Measurements from ENCODE around the gene DLK2. TPM values are rescaled to one million over a fixed set of nuclear protein-coding genes. Genes with fewer than 3 reads are reported as not detected.
A peak's percentile ranks its signal among the peaks of the same experiment; 100 is the strongest.

Gene DLK2
- total and polyA plus RNA-seq, 9 donors = 1.7 to 3.5 (median 2.3) TPM

GRCh38 chr6:43495409-43495941, 40.1 kb upstream of the DLK2 start:
- 53% methylated on average over 2 of the region's 4 CpGs for WGBS (ENCODE audit: insufficient coverage)
- DNase-seq = no peak
- no peaks in the 10 kb centered on the region for H3K9me3 ChIP-seq (replicated peaks; ENCODE audit: control insufficient read depth, low read depth, low read length)
- no peaks in the 10 kb centered on the region for H3K27me3 ChIP-seq (ENCODE audit: control insufficient read depth, insufficient read depth, low read length)
- no peak overlapping the region for H3K4me3 ChIP-seq (ENCODE audit: low read length)
- peaks cover 81% of the 10 kb centered on the region for H3K4me1 ChIP-seq (ENCODE audit: control insufficient read depth, insufficient read depth, low read length)
- peaks cover 25% of the 10 kb centered on the region for H3K36me3 ChIP-seq (ENCODE audit: control insufficient read depth, insufficient read depth, low read length)
- H3K27ac ChIP-seq (ENCODE audit: low read length) = no peak overlapping the region

- Histone ChIP-seq H3K36me3 (ENCODE audit: control insufficient read depth, insufficient read depth, low read length) (peaks cover 18% of the 10 kb centered on the region), H3K27ac (ENCODE audit: low read length) (no peak overlapping the region), H3K4me3 (ENCODE audit: low read length) (no peak overlapping the region), H3K27me3 (ENCODE audit: control insufficient read depth, insufficient read depth, low read length) (no peaks in the 10 kb centered on the region), H3K4me1 (ENCODE audit: control insufficient read depth, insufficient read depth, low read length) (peaks cover 74% of the 10 kb centered on the region), H3K9me3 (replicated peaks; ENCODE audit: control insufficient read depth, low read depth, low read length) (no peaks in the 10 kb centered on the region)
- 93% methylated on average over 3 of the region's 4 CpGs for WGBS (ENCODE audit: insufficient coverage)
- no peak for DNase-seq
Observed at GRCh38 chr6:43494766-43495165, 39.4 kb upstream of the DLK2 start.

GRCh38 chr6:43494321-43494720, 39.0 kb upstream of the DLK2 start:
- Histone ChIP-seq H3K4me1 (ENCODE audit: control insufficient read depth, insufficient read depth, low read length) (peaks cover 70% of the 10 kb centered on the region), H3K4me3 (ENCODE audit: low read length) (no peak overlapping the region), H3K27me3 (ENCODE audit: control insufficient read depth, insufficient read depth, low read length) (no peaks in the 10 kb centered on the region), H3K36me3 (ENCODE audit: control insufficient read depth, insufficient read depth, low read length) (peaks cover 13% of the 10 kb centered on the region), H3K9me3 (replicated peaks; ENCODE audit: control insufficient read depth, low read depth, low read length) (no peaks in the 10 kb centered on the region), H3K27ac (ENCODE audit: low read length) (no peak overlapping the region)
- WGBS (ENCODE audit: insufficient coverage) = 100% methylated on average over 2 of the region's 6 CpGs
- DNase-seq = no peak

- H3K4me3 ChIP-seq (ENCODE audit: low read length) = no peak overlapping the region
- H3K9me3 ChIP-seq (replicated peaks; ENCODE audit: control insufficient read depth, low read depth, low read length) = no peaks in the 10 kb centered on the region
- H3K27me3 ChIP-seq (ENCODE audit: control insufficient read depth, insufficient read depth, low read length) = no peaks in the 10 kb centered on the region
- no peak overlapping the region for H3K27ac ChIP-seq (ENCODE audit: low read length)
- peaks cover 65% of the 10 kb centered on the region for H3K4me1 ChIP-seq (ENCODE audit: control insufficient read depth, insufficient read depth, low read length)
- DNase-seq = no peak
- WGBS (ENCODE audit: insufficient coverage) = 95% methylated on average over 3 of the region's 7 CpGs
- H3K36me3 ChIP-seq (ENCODE audit: control insufficient read depth, insufficient read depth, low read length) = peaks cover 10% of the 10 kb centered on the region
Observed at GRCh38 chr6:43493833-43494232, 38.5 kb upstream of the DLK2 start.

- no peaks in the 10 kb centered on the region for H3K9me3 ChIP-seq (replicated peaks; ENCODE audit: control insufficient read depth, low read depth, low read length)
- peaks cover 62% of the 10 kb centered on the region for H3K4me1 ChIP-seq (ENCODE audit: control insufficient read depth, insufficient read depth, low read length)
- H3K27ac ChIP-seq (ENCODE audit: low read length) = peak overlapping the region; percentile 31
- WGBS (ENCODE audit: insufficient coverage) = 50% methylated on average over 2 of the region's 2 CpGs
- DNase-seq = no peak
- no peaks in the 10 kb centered on the region for H3K27me3 ChIP-seq (ENCODE audit: control insufficient read depth, insufficient read depth, low read length)
- no peak overlapping the region for H3K4me3 ChIP-seq (ENCODE audit: low read length)
- H3K36me3 ChIP-seq (ENCODE audit: control insufficient read depth, insufficient read depth, low read length) = peaks cover 9% of the 10 kb centered on the region
Observed at GRCh38 chr6:43493230-43493629, 37.9 kb upstream of the DLK2 start.

- WGBS (ENCODE audit: insufficient coverage) = 73% methylated on average over 2 of the region's 3 CpGs
- H3K9me3 ChIP-seq (replicated peaks; ENCODE audit: control insufficient read depth, low read depth, low read length) = no peaks in the 10 kb centered on the region
- no peaks in the 10 kb centered on the region for H3K27me3 ChIP-seq (ENCODE audit: control insufficient read depth, insufficient read depth, low read length)
- peak; percentile 44 for DNase-seq
- H3K27ac ChIP-seq (ENCODE audit: low read length) = peak overlapping the region; percentile 45
- peaks cover 7% of the 10 kb centered on the region for H3K36me3 ChIP-seq (ENCODE audit: control insufficient read depth, insufficient read depth, low read length)
- H3K4me1 ChIP-seq (ENCODE audit: control insufficient read depth, insufficient read depth, low read length) = peaks cover 59% of the 10 kb centered on the region
- no peak overlapping the region for H3K4me3 ChIP-seq (ENCODE audit: low read length)
Observed at GRCh38 chr6:43492673-43493072, 37.3 kb upstream of the DLK2 start.

- peak; percentile 83 for DNase-seq
- no peaks in the 10 kb centered on the region for H3K27me3 ChIP-seq (ENCODE audit: control insufficient read depth, insufficient read depth, low read length)
- H3K4me3 ChIP-seq (ENCODE audit: low read length) = no peak overlapping the region
- no peaks in the 10 kb centered on the region for H3K9me3 ChIP-seq (replicated peaks; ENCODE audit: control insufficient read depth, low read depth, low read length)
- H3K36me3 ChIP-seq (ENCODE audit: control insufficient read depth, insufficient read depth, low read length) = peaks cover 9% of the 10 kb centered on the region
- 46% methylated on average over 6 of the region's 10 CpGs for WGBS (ENCODE audit: insufficient coverage)
- H3K4me1 ChIP-seq (ENCODE audit: control insufficient read depth, insufficient read depth, low read length) = peaks cover 53% of the 10 kb centered on the region
- H3K27ac ChIP-seq (ENCODE audit: low read length) = peak overlapping the region; percentile 75
Observed at GRCh38 chr6:43491750-43492661, 36.7 kb upstream of the DLK2 start.

- peaks cover 38% of the 10 kb centered on the region for H3K4me1 ChIP-seq (ENCODE audit: control insufficient read depth, insufficient read depth, low read length)
- H3K27ac ChIP-seq (ENCODE audit: low read length) = peak overlapping the region; percentile 83
- H3K36me3 ChIP-seq (ENCODE audit: control insufficient read depth, insufficient read depth, low read length) = peaks cover 14% of the 10 kb centered on the region
Observed at GRCh38 chr6:43490523-43490939, 35.2 kb upstream of the DLK2 start.

GRCh38 chr6:43489277-43490072, 34.1 kb upstream of the DLK2 start:
- peak; percentile 79 for DNase-seq
- peaks cover 28% of the 10 kb centered on the region for H3K4me1 ChIP-seq (ENCODE audit: control insufficient read depth, insufficient read depth, low read length)
- H3K9me3 ChIP-seq (replicated peaks; ENCODE audit: control insufficient read depth, low read depth, low read length) = no peaks in the 10 kb centered on the region
- 59% methylated on average over 6 of the region's 12 CpGs for WGBS (ENCODE audit: insufficient coverage)
- H3K27ac ChIP-seq (ENCODE audit: low read length) = peak overlapping the region; percentile 83
- peaks cover 14% of the 10 kb centered on the region for H3K36me3 ChIP-seq (ENCODE audit: control insufficient read depth, insufficient read depth, low read length)
- no peaks in the 10 kb centered on the region for H3K27me3 ChIP-seq (ENCODE audit: control insufficient read depth, insufficient read depth, low read length)
- H3K4me3 ChIP-seq (ENCODE audit: low read length) = no peak overlapping the region

More at GRCh38 chr6:43490523-43490939, 35.2 kb upstream of the DLK2 start:
- peak; percentile 21 for DNase-seq
- no peak overlapping the region for H3K4me3 ChIP-seq (ENCODE audit: low read length)
- no peaks in the 10 kb centered on the region for H3K27me3 ChIP-seq (ENCODE audit: control insufficient read depth, insufficient read depth, low read length)
- no CpG with 5 or more reads among the region's 6 CpGs for WGBS (ENCODE audit: insufficient coverage)
- no peaks in the 10 kb centered on the region for H3K9me3 ChIP-seq (replicated peaks; ENCODE audit: control insufficient read depth, low read depth, low read length)
